SU-DHL-6 (cell line): Measurements from ENCODE around the gene C18orf32.

Source experiments
- CTCF ChIP-seq: fragments of 200-600 bp; sonication (generic); IDR thresholded peaks from one replicate; pipeline ENCODE4 v1.5.1; 2017; ENCODE audit warnings: antibody characterized with exemption, mild to moderate bottlenecking, low read length, moderate library complexity; ENCODE audit not compliant: insufficient read depth, poor library complexity, severe bottlenecking
- EZH2phosphoT487 ChIP-seq: fragments of 200-600 bp; sonication (generic), shearing (Covaris generic); conservative IDR thresholded peaks from 2 replicates; pipeline ENCODE4 v1.6.1; 2018; ENCODE audit warnings: mild to moderate bottlenecking, antibody characterized with exemption, low read length, moderate library complexity, mixed read lengths

- TF ChIP-seq CTCF = no peak
- TF ChIP-seq EZH2phosphoT487 = no peak
These were observed 40.7 kb upstream of the C18orf32 start for GRCh38 chr18:49527631-49528327.
